A549 (cell line): Measurements from ENCODE around the gene PDE8B. TPM values are rescaled to one million over a fixed set of nuclear protein-coding genes. Genes with fewer than 3 reads are reported as not detected.

Source experiments
- ATAC-seq, 2 experiments: fragments of 200-7000 bp in 1 of 2; fragments of >200 bp in 1 of 2; cut with Nextera tagmentation in 1 of 2; cut with Tn5 transposase in 1 of 2; 3 replicates each; pipeline versions ENCODE4 v1.8.0 to v1.9.1; 2018 to 2020; ENCODE audit warnings: mild to moderate bottlenecking in 1 of 2, moderate library complexity in 1 of 2
- CTCF ChIA-PET: fragments of 300-600 bp; sonication (Branson Sonifier 250); formaldehyde crosslinking; extraction: SDS; loops from one replicate; lab custom pipeline; 2021; ENCODE audit warnings: antibody characterized with exemption, inconsistent platforms; lab: Yijun Ruan, JAX
- POLR2A ChIA-PET: fragments of 350-600 bp; formaldehyde crosslinking; extraction: SDS; loops from one replicate; lab custom pipeline; 2021; ENCODE audit warnings: antibody characterized with exemption, inconsistent platforms; lab: Yijun Ruan, JAX
- DNase-seq, 2 experiments: peaks; one replicate each; pipeline versions ENCODE4 v3.0.0 to v3.0.0-alpha.2; 2011 to 2016; ENCODE audit warnings: low read depth in 1 of 2, low spot score in 1 of 2
- FAIRE-seq: peaks from 2 replicates; lab custom pipeline; 2011; peaks lifted over from hg19 to GRCh38; lab: Jason Lieb, UNC
- H3K27ac ChIP-seq, 2 experiments: fragments of >200 bp; sonication (Bioruptor Twin); formaldehyde crosslinking; 3 replicates each; pipeline ENCODE4 v1.5.1; 2016 to 2017
- H3K4me1 ChIP-seq: fragments of >200 bp; sonication (Bioruptor Twin); formaldehyde crosslinking; 3 replicates; pipeline ENCODE4 v1.6.1; 2016
- H3K4me2 ChIP-seq: fragments of >200 bp; sonication (Bioruptor Twin); formaldehyde crosslinking; 3 replicates; pipeline ENCODE4 v1.6.1; 2016
- H3K4me3 ChIP-seq: fragments of >200 bp; sonication (Bioruptor Twin); formaldehyde crosslinking; 3 replicates; pipeline ENCODE4 v1.5.1; 2016
- H3K9me3 ChIP-seq: fragments of >200 bp; sonication (Bioruptor Twin); formaldehyde crosslinking; 3 replicates; pipeline ENCODE4 v1.6.1; 2016
- BCL3 ChIP-seq: fragments of >200 bp; sonication (Bioruptor Twin); formaldehyde crosslinking; IDR thresholded peaks from 3 replicates; pipeline ENCODE4 v1.6.1; 2016
- CBX2 ChIP-seq: fragments of 200-600 bp; sonication (generic); IDR thresholded peaks from 2 replicates; pipeline ENCODE4 v1.6.1; 2016; ENCODE audit warnings: low read depth, mild to moderate bottlenecking, borderline replicate concordance
- EHMT2 ChIP-seq: fragments of 200-600 bp; sonication (generic); IDR thresholded peaks from 2 replicates; pipeline ENCODE4 v1.6.1; 2016; ENCODE audit warnings: antibody characterized with exemption, low read depth, mild to moderate bottlenecking, moderate library complexity
- FOSB ChIP-seq: fragments of 250-450 bp; sonication (Bioruptor Pico); IDR thresholded peaks from 2 replicates; pipeline ENCODE4 v1.5.0; 2020; ENCODE audit warnings: mild to moderate bottlenecking, moderate library complexity
- FOXS1 ChIP-seq: fragments of 250-450 bp; sonication (Bioruptor Pico); IDR thresholded peaks from 2 replicates; pipeline ENCODE4 v1.5.0; 2020; ENCODE audit warnings: mild to moderate bottlenecking, moderate library complexity
- HDAC2 ChIP-seq: fragments of 200-600 bp; sonication (generic); IDR thresholded peaks from 2 replicates; pipeline ENCODE4 v1.6.1; 2016
- HEYL ChIP-seq: fragments of 250-450 bp; sonication (Bioruptor Pico); IDR thresholded peaks from 2 replicates; pipeline ENCODE4 v1.8.0; 2021; ENCODE audit warnings: mild to moderate bottlenecking, moderate library complexity
- HMGXB4 ChIP-seq: fragments of 250-450 bp; sonication (Bioruptor Pico); IDR thresholded peaks from 2 replicates; pipeline ENCODE4 v1.5.0; 2021; ENCODE audit warnings: mild to moderate bottlenecking, moderate library complexity, borderline replicate concordance
- KDM5A ChIP-seq: fragments of 200-600 bp; sonication (generic); IDR thresholded peaks from 2 replicates; pipeline ENCODE4 v1.6.1; 2016; ENCODE audit warnings: antibody characterized with exemption, mild to moderate bottlenecking
- MAFK ChIP-seq: fragments of 450-650 bp; IDR thresholded peaks from 2 replicates; pipeline ENCODE4 v1.6.1; 2014; ENCODE audit not compliant: partially characterized antibody
- MAZ ChIP-seq: fragments of 150-350 bp; IDR thresholded peaks from 2 replicates; pipeline ENCODE4 v1.6.1; 2014; ENCODE audit warnings: antibody characterized with exemption, low read depth, low read length, borderline replicate concordance
- RCOR1 ChIP-seq: fragments of 150-350 bp; IDR thresholded peaks from 2 replicates; pipeline ENCODE4 v1.6.1; 2014; ENCODE audit warnings: antibody characterized with exemption, low read length, low read depth
- RFX5 ChIP-seq: fragments of 450-650 bp; IDR thresholded peaks from 2 replicates; pipeline ENCODE4 v1.7.1; 2014; ENCODE audit warnings: antibody characterized with exemption, mild to moderate bottlenecking, moderate library complexity
- SMC3 ChIP-seq: fragments of >200 bp; sonication (Bioruptor Twin); formaldehyde crosslinking; IDR thresholded peaks from 3 replicates; pipeline ENCODE4 v1.6.1; 2018; ENCODE audit warnings: inconsistent platforms
- TFCP2L1 ChIP-seq: fragments of 250-450 bp; sonication (Bioruptor Pico); IDR thresholded peaks from 2 replicates; pipeline ENCODE4 v1.5.0; 2021; ENCODE audit warnings: mild to moderate bottlenecking
- USF2 ChIP-seq: fragments of 450-650 bp; IDR thresholded peaks from 2 replicates; pipeline ENCODE4 v1.6.1; 2014; ENCODE audit warnings: antibody characterized with exemption
- ZSCAN20 ChIP-seq: fragments of 250-450 bp; sonication (Bioruptor Pico); IDR thresholded peaks from 2 replicates; pipeline ENCODE4 v1.8.0; 2022; ENCODE audit warnings: mild to moderate bottlenecking, moderate library complexity
- WGBS: methylation state at CpG from one replicate; pipeline ENCODE4 v1.1.6; 2017; ENCODE audit errors: missing lambda C conversion rate; 5-methylcytosine and 5-hydroxymethylcytosine counted together
- polyA plus RNA-seq, 4 experiments: library from polyadenylated mRNA; depleted of rRNA in 3 of 4; stranded (reverse); fragments of >200 nt; fragmentation: RNase III in 1 of 4; extraction: RNeasy Plus Mini Kit Qiagen cat#74134 plus additional on column Dnase treatment in 1 of 4; gene quantifications; 2 replicates in 3 of 4; 3 replicates in 1 of 4; pipeline ENCODE4 v1.2.3, GENCODE V29; 2011 to 2017

Gene PDE8B
- polyA plus RNA-seq, 2 of the 4 experiments (the other 2 are of a cell fraction) = 2.0 to 4.0 TPM

- ChIA-PET POLR2A (no interaction called here), CTCF (interaction anchor here (1.2 kb wide), 1 partner anchor 267 kb away, joined by 3 read pairs; no protein-coding TSS in a partner anchor)
- DNase-seq = no peak
Observed at GRCh38 chr5:77396017-77396416, 185.5 kb downstream of the PDE8B start.

GRCh38 chr5:77397686-77398292, 187.3 kb downstream of the PDE8B start:
- Histone ChIP-seq H3K9me3 (no peaks in the 10 kb centered on the region), H3K4me3 (no peak overlapping the region), H3K4me1 (no peaks in the 10 kb centered on the region), H3K27ac (no peak overlapping the region), H3K4me2 (no peak overlapping the region)
- ChIA-PET POLR2A (no interaction called here), CTCF (interaction anchor here (0.6 to 1.1 kb wide), 4 partner anchors 16 to 372 kb away, joined by 3 to 4 read pairs (median 4); no protein-coding TSS in a partner anchor)
- FAIRE-seq (no peak), ATAC-seq (no peak), DNase-seq (no peak)
- 73% methylated on average over 5 of the region's 5 CpGs for WGBS
- TF ChIP-seq ZSCAN20 = no peak
- no peak for TF ChIP-seq EHMT2
- TF ChIP-seq MAFK = no peak
- no peak for TF ChIP-seq MAZ
- TF ChIP-seq TFCP2L1 (CRISPR knock-in tag) = no peak
- no peak for TF ChIP-seq RFX5
- TF ChIP-seq SMC3 = no peak
- no peak for TF ChIP-seq FOSB
- no peak for TF ChIP-seq RCOR1
- no peak for TF ChIP-seq BCL3

More at GRCh38 chr5:77396017-77396416, 185.5 kb downstream of the PDE8B start:
- H3K9me3 ChIP-seq = no peaks in the 10 kb centered on the region
- no peak overlapping the region for H3K27ac ChIP-seq
- FAIRE-seq (no peak), ATAC-seq (no peak)
- no peak overlapping the region for H3K4me3 ChIP-seq
- WGBS = 94% methylated on average over 1 of the region's 1 CpG
- TF ChIP-seq HDAC2 (no peak), BCL3 (no peak), KDM5A (no peak), HMGXB4 (CRISPR knock-in tag) (no peak), FOXS1 (CRISPR knock-in tag) (no peak), CBX2 (no peak), USF2 (no peak)
- no peaks in the 10 kb centered on the region for H3K4me1 ChIP-seq
- H3K4me2 ChIP-seq = no peak overlapping the region

- H3K4me1 ChIP-seq = no peaks in the 10 kb centered on the region
- TF ChIP-seq HEYL (CRISPR knock-in tag) = no peak
- H3K27ac ChIP-seq = no peak overlapping the region
- no peaks in the 10 kb centered on the region for H3K9me3 ChIP-seq
- ATAC-seq (no peak), FAIRE-seq (no peak), DNase-seq (no peak)
- POLR2A ChIA-PET = no interaction called here
- CTCF ChIA-PET = interaction anchor here (0.6 kb wide), 2 partner anchors 16 to 373 kb away, joined by 3 read pairs; no protein-coding TSS in a partner anchor
- no peak overlapping the region for H3K4me3 ChIP-seq
- H3K4me2 ChIP-seq = no peak overlapping the region
- 93% methylated on average over 10 of the region's 13 CpGs for WGBS
Observed at GRCh38 chr5:77398458-77398857, 188.0 kb downstream of the PDE8B start.
